Vagina (tissue), 2 donors: Measurements from ENCODE around the gene PAQR7. TPM values are rescaled to one million over a fixed set of nuclear protein-coding genes. Genes with fewer than 3 reads are reported as not detected.

Experiments
- DNase-seq, 2 donors: peaks; one replicate each; pipeline ENCODE4 v3.0.0-alpha.2; 2017; ENCODE audit errors: extremely low spot score in 2 of 2
- H3K27ac ChIP-seq: fragments of 200-600 bp; sonication (generic); one replicate; pipeline ENCODE4 v1.5.1; 2019
- H3K27me3 ChIP-seq: fragments of 200-600 bp; sonication (generic); one replicate; pipeline ENCODE4 v1.5.1; 2019
- H3K36me3 ChIP-seq, 2 donors: fragments of 200-600 bp; sonication (generic); one replicate each; pipeline ENCODE4 v1.5.1; 2017 to 2019
- H3K4me1 ChIP-seq: fragments of 200-600 bp; sonication (generic); one replicate; pipeline ENCODE4 v1.5.1; 2019
- H3K4me3 ChIP-seq, 2 donors: fragments of 200-600 bp; sonication (generic); 1 replicate in 1 of 2; 2 replicates in 1 of 2; pipeline ENCODE4 v1.5.1; 2016 to 2019
- H3K9me3 ChIP-seq: fragments of 200-600 bp; sonication (generic); one replicate; pipeline ENCODE4 v1.5.1; 2019
- POLR2A ChIP-seq, 2 donors: fragments of 450-650 bp; IDR thresholded peaks; one replicate each; pipeline ENCODE4 v1.6.1; 2017; ENCODE audit warnings: antibody characterized with exemption in 2 of 2, mild to moderate bottlenecking in 2 of 2, moderate library complexity in 2 of 2
- POLR2AphosphoS5 ChIP-seq, 2 donors: sonication (generic); formaldehyde crosslinking; IDR thresholded peaks; one replicate each; pipeline ENCODE4 v1.9.0; 2017; ENCODE audit warnings: antibody characterized with exemption in 2 of 2, mild to moderate bottlenecking in 2 of 2, low read depth in 1 of 2; ENCODE audit not compliant: insufficient read depth in 1 of 2
- intact Hi-C: fragments of 100-400 bp; cut with DNase I; formaldehyde crosslinking; loops from one replicate; pipeline ENCODE4 v1.15.1; 2023
- total RNA-seq: library from RNA; depleted of rRNA; stranded (reverse); fragments of >200 nt; gene quantifications from one replicate; pipeline ENCODE4 v1.2.3, GENCODE V29; 2016
- TF ChIP-seq, protein P1 (sequence below), 3 experiments: fragments of 450-650 bp in 2 of 3; fragments of 200-600 bp in 1 of 3; sonication (generic) in 1 of 3; IDR thresholded peaks; one replicate each; pipeline ENCODE4 v1.5.1; 2017 to 2019; ENCODE audit warnings: antibody characterized with exemption in 3 of 3, mild to moderate bottlenecking in 2 of 3, moderate library complexity in 2 of 3

Gene PAQR7
- total RNA-seq, 1 donor from 2014 or later = 7.1 TPM

DNA sequence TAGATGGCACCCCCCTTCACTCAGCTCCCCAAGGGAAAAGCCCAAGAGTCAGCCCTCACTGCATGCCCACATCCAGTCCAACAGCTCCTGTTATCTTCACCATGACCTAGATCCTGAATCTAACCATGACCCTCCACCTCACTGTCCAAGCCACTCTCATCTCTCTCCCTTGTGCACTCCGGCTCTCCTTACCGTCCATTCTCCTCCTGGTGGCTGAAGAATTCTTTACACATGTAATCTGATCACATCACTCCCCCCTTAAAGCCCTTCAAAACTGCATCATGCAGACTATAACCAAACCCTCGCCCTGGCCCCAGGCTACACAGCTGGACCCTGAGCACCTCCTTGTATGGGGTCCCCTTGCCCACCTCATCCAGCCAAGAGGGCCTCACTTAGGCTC lies 14.0 kb upstream of the PAQR7 start:
- intact Hi-C loops = no loop called here

DNA sequence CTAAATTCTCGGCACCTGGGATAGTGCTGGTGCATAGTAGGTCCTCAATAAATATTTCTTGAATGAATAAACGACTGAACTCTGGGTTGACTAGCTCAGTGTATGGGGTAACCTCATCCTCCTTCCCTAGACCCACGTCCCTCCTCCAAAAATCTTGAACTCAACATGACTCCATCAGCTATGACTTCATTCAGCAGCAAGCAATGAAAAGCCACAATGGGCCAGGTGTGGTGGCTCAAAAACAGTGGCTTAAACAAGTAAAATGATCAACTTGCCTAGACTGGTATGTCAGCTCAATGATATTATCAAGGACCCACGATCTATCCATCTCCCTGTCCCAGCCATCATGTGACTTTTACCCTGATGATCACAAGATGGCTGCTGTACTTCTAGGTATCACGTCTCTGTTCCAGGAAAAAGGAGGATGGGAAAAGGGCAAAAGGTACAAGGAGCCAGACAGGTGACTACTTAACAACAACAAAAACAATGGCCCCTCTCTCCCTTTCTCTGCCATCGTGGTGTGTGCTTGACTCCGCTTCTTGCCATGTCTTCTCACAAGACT lies 13.0 kb upstream of the PAQR7 start:
- H3K36me3 ChIP-seq = no peaks in the 10 kb centered on the region
- no peak overlapping the region for H3K4me3 ChIP-seq
- peaks cover 41% of the 10 kb centered on the region for H3K4me1 ChIP-seq
- H3K27ac ChIP-seq = no peak overlapping the region
- no peaks in the 10 kb centered on the region for H3K9me3 ChIP-seq
- no peaks in the 10 kb centered on the region for H3K27me3 ChIP-seq
- DNase-seq = no peak
- intact Hi-C loops = no loop called here
- TF ChIP-seq, protein P1, sequence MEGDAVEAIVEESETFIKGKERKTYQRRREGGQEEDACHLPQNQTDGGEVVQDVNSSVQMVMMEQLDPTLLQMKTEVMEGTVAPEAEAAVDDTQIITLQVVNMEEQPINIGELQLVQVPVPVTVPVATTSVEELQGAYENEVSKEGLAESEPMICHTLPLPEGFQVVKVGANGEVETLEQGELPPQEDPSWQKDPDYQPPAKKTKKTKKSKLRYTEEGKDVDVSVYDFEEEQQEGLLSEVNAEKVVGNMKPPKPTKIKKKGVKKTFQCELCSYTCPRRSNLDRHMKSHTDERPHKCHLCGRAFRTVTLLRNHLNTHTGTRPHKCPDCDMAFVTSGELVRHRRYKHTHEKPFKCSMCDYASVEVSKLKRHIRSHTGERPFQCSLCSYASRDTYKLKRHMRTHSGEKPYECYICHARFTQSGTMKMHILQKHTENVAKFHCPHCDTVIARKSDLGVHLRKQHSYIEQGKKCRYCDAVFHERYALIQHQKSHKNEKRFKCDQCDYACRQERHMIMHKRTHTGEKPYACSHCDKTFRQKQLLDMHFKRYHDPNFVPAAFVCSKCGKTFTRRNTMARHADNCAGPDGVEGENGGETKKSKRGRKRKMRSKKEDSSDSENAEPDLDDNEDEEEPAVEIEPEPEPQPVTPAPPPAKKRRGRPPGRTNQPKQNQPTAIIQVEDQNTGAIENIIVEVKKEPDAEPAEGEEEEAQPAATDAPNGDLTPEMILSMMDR (IDR thresholded peaks at IDR 0.05) = no peak
- no peak for TF ChIP-seq POLR2AphosphoS5 (IDR thresholded peaks at IDR 0.05; ENCODE audit: insufficient read depth in 1 of 2, low read depth in 1 of 2)
- TF ChIP-seq POLR2A (IDR thresholded peaks at IDR 0.05) = no peak

More for the DNA sequence above, 14.0 kb upstream of the PAQR7 start:
- Histone ChIP-seq H3K27ac (no peak overlapping the region), H3K27me3 (no peaks in the 10 kb centered on the region), H3K4me3 (no peak overlapping the region), H3K9me3 (no peaks in the 10 kb centered on the region), H3K4me1 (peaks cover 41% of the 10 kb centered on the region), H3K36me3 (no peaks in the 10 kb centered on the region)
- TF ChIP-seq POLR2A (IDR thresholded peaks at IDR 0.05) (no peak), POLR2AphosphoS5 (IDR thresholded peaks at IDR 0.05; ENCODE audit: insufficient read depth in 1 of 2, low read depth in 1 of 2) (no peak)
- TF ChIP-seq, protein P1 (IDR thresholded peaks at IDR 0.05) = no peak
- DNase-seq = no peak

DNA sequence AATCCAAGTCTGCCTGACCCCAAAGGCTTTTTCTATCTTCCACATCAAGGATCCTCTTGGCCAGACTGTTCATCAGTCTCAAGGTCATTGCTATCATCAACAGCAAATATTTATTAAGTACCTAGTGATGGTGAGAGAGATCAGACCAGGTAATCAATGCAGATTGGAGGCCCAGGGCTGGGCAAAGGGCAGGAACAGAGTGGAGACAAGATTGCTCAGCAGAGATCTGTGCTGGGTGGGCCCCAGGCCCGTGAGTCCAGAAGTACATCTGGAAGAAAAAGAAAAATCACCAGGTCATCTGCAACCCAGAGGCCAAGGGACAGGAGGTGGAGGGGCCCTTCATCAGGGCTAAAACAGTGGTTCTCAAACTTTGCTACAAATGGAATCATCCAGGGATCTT lies 10.1 kb upstream of the PAQR7 start:
- Histone ChIP-seq H3K9me3 (no peaks in the 10 kb centered on the region), H3K27ac (no peak overlapping the region), H3K4me3 (no peak overlapping the region), H3K36me3 (no peaks in the 10 kb centered on the region), H3K27me3 (no peaks in the 10 kb centered on the region), H3K4me1 (peaks cover 13% of the 10 kb centered on the region)
- DNase-seq = no peak
- intact Hi-C loops = no loop called here
- TF ChIP-seq, protein P1 (IDR thresholded peaks at IDR 0.05) = no peak
- TF ChIP-seq POLR2AphosphoS5 (IDR thresholded peaks at IDR 0.05; ENCODE audit: insufficient read depth in 1 of 2, low read depth in 1 of 2) (no peak), POLR2A (IDR thresholded peaks at IDR 0.05) (no peak)

DNA sequence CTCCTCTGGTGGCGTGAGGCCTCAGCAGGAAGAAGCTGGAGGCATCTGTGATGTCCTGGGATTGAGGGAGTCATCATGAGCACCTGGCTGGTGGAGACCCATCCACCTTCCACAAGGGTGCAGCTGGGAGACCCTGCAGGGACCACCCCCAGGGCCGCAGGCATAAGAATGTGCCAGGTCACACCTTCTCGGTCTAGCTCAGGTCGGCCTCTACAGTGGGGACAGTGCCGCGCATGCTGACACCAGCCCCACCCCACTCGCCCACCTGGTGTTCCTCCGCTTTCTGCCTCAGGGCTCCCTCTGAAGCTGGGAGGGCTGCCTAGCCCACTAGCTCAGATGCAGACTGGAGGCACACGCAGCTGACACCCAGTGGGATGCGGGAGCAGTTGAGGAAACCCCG lies 5.8 kb upstream of the PAQR7 start:
- Histone ChIP-seq H3K9me3 (no peaks in the 10 kb centered on the region), H3K4me1 (peaks cover 3% of the 10 kb centered on the region), H3K36me3 (no peaks in the 10 kb centered on the region), H3K27ac (no peak overlapping the region), H3K4me3 (no peak overlapping the region), H3K27me3 (no peaks in the 10 kb centered on the region)
- no peak for TF ChIP-seq POLR2A (IDR thresholded peaks at IDR 0.05)
- TF ChIP-seq, protein P1 (IDR thresholded peaks at IDR 0.05) = no peak
- TF ChIP-seq POLR2AphosphoS5 (IDR thresholded peaks at IDR 0.05; ENCODE audit: insufficient read depth in 1 of 2, low read depth in 1 of 2) = no peak
- intact Hi-C loops = no loop called here
- no peak for DNase-seq

DNA sequence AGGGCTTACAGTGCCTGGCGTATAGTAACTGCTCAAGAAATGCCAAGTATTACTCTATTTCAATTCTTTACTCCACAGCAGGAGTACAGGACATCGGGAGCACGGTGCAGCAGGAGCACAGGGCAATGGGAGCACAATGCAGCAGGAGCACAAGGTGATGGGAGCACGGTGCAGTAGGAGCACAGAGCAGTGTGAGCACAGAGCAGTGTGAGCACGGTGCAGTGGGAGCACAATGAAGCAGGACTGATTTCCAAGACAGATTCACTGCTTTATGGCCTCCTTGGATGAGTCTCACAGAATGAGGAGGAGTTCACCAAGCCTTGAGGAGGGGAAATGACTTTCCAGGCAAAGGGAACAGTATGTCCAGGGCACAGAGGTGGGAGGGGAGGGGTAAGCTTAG lies 5.0 kb upstream of the PAQR7 start:
- Histone ChIP-seq H3K9me3 (no peaks in the 10 kb centered on the region), H3K27me3 (no peaks in the 10 kb centered on the region), H3K4me1 (peaks cover 10% of the 10 kb centered on the region), H3K4me3 (no peak overlapping the region), H3K36me3 (no peaks in the 10 kb centered on the region), H3K27ac (no peak overlapping the region)
- intact Hi-C loops = no loop called here
- no peak for DNase-seq
- TF ChIP-seq POLR2AphosphoS5 (IDR thresholded peaks at IDR 0.05; ENCODE audit: insufficient read depth in 1 of 2, low read depth in 1 of 2) (no peak), POLR2A (IDR thresholded peaks at IDR 0.05) (no peak)
- TF ChIP-seq, protein P1 (IDR thresholded peaks at IDR 0.05) = no peak
